HepG2 (cell line): ENCODE results near the gene ADAM29.

Source experiments
- MAX ChIP-seq: IDR thresholded peaks from 2 replicates; pipeline ENCODE4 v1.6.1; 2012; ENCODE audit warnings: inconsistent platforms
- MTA3 ChIP-seq: sonication (generic); formaldehyde crosslinking; IDR thresholded peaks from 2 replicates; pipeline ENCODE4 v1.4.0; 2020; ENCODE audit warnings: missing genetic modification reagents
- MYC ChIP-seq: sonication (generic); formaldehyde crosslinking; IDR thresholded peaks from 2 replicates; pipeline ENCODE4 v1.9.0; 2021; ENCODE audit warnings: missing genetic modification reagents, borderline replicate concordance
- POGK ChIP-seq: sonication (generic); formaldehyde crosslinking; conservative IDR thresholded peaks from 2 replicates; pipeline ENCODE4 v1.8.0; 2022; ENCODE audit warnings: mild to moderate bottlenecking, moderate library complexity, missing genetic modification reagents
- POLR2AphosphoS5 ChIP-seq: IDR thresholded peaks from 2 replicates; pipeline ENCODE4 v1.6.1; 2012; ENCODE audit warnings: low read depth, low read length
- SRF ChIP-seq: IDR thresholded peaks from 2 replicates; pipeline ENCODE4 v1.6.1; 2011; ENCODE audit warnings: mild to moderate bottlenecking, low read depth, low read length, moderate library complexity
- TCF7L2 ChIP-seq: IDR thresholded peaks from 2 replicates; pipeline ENCODE4 v1.6.1; 2011; ENCODE audit warnings: mild to moderate bottlenecking, low read depth, low read length, moderate library complexity
- ZNF724P ChIP-seq: sonication (generic); formaldehyde crosslinking; IDR thresholded peaks from 2 replicates; pipeline ENCODE4 v1.8.0; 2022; ENCODE audit warnings: missing genetic modification reagents, borderline replicate concordance

DNA sequence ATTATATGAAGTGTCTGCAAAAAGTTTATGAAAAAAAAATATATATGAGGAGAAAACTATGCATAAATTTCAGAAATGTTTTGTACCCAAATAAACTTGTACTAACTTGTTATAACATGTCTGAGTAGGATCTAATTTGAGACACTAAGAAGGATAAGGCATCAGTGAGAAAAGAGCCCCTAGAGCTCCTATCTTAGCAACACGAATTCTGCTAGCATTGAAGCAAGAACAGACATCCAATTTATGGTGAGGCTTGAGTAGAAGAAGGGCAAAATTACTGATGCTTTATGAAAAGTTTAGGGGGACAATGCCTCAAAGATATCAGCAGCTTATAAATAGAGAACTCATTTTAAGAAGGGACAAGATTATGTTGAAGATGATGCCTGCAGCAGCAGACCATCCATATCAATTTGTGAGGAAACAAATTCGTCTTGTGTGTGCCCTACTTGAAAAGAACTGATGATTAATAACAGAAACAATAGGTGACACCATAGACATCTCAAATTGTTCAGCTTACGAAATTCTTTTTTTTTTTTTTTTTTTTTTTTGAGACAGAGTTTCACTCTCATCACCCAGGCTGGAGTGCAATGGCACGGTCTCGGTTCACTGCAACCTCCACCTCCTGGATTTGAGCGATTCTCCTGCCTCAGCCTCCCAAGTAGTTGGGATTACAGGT lies 35.7 kb upstream of the ADAM29 start:
- no peak for TF ChIP-seq POGK (CRISPR knock-in tag)
- no peak for TF ChIP-seq SRF
- no peak for TF ChIP-seq ZNF724P (CRISPR knock-in tag)
- no peak for TF ChIP-seq POLR2AphosphoS5
- TF ChIP-seq MYC (CRISPR knock-in tag): no peak
- TF ChIP-seq MAX: no peak
- TF ChIP-seq TCF7L2: no peak
- no peak for TF ChIP-seq MTA3 (CRISPR knock-in tag)
